ENCODE results near the gene TEX101. TPM values are rescaled to one million over a fixed set of nuclear protein-coding genes. Genes with fewer than 3 reads are reported as not detected.

The TEX101 gene
- total RNA-seq, 2 donors from 2014 or later, result 26.0 TPM; not detected in 1

DNA sequence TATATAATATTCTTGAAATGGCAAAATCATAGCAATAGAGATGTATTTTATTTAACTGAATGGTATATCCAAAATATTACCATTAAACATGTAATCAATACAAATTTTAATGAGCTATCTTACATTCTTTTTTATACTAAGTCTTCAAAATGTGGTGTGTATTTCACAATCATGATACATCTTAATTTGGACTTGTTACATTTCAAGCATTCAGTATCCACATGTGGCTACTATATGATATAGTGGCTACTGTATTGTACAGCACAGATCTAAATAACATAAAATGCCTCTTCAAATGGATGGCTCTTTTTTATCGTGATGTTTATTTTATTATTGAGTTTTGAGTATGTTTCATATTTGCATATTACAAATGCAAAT lies 8.0 kb downstream of the TEX101 start:
- Histone ChIP-seq H3K27me3 (replicated peaks; ENCODE audit: insufficient read depth) (no peaks in the 10 kb centered on the region), H3K27ac (no peak overlapping the region), H3K4me1 (replicated peaks) (no peaks in the 10 kb centered on the region), H3K36me3 (no peaks in the 10 kb centered on the region), H3K4me3 (no peak overlapping the region), H3K9me3 (no peaks in the 10 kb centered on the region)
- intact Hi-C loops (cut with DNase I), result no loop called here
- TF ChIP-seq POLR2AphosphoS5 (IDR thresholded peaks at IDR 0.05), result no peak
- TF ChIP-seq POLR2A (IDR thresholded peaks at IDR 0.05), result no peak
- TF ChIP-seq CTCF (IDR thresholded peaks at IDR 0.05), result no peak
- WGBS, result 90% methylated on average over 1 of the region's 1 CpG
- DNase-seq (ENCODE audit: low spot score), result no peak

DNA sequence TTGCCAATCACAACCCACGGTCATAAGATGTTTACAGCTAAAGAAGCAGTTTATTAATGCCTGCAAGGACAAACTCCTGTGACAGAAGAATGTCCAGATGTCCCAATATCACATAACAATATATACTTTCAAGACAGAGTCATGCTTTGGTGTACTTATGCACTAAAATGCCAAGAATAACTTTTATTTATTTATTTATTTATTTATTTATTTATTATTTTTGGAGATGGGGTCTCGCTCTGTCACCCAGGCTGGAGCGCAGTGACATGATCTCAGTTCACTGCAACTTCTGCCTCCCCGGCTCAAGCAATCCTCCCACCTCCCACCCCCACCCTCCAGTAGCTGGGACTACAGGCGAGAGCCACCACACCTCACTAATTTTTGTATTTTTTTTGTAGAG lies 9.1 kb downstream of the TEX101 start:
- intact Hi-C loops (cut with DNase I), result no loop called here
- 87% methylated on average over 5 of the region's 5 CpGs for WGBS
- no peaks in the 10 kb centered on the region for H3K27me3 ChIP-seq (replicated peaks; ENCODE audit: insufficient read depth)

DNA sequence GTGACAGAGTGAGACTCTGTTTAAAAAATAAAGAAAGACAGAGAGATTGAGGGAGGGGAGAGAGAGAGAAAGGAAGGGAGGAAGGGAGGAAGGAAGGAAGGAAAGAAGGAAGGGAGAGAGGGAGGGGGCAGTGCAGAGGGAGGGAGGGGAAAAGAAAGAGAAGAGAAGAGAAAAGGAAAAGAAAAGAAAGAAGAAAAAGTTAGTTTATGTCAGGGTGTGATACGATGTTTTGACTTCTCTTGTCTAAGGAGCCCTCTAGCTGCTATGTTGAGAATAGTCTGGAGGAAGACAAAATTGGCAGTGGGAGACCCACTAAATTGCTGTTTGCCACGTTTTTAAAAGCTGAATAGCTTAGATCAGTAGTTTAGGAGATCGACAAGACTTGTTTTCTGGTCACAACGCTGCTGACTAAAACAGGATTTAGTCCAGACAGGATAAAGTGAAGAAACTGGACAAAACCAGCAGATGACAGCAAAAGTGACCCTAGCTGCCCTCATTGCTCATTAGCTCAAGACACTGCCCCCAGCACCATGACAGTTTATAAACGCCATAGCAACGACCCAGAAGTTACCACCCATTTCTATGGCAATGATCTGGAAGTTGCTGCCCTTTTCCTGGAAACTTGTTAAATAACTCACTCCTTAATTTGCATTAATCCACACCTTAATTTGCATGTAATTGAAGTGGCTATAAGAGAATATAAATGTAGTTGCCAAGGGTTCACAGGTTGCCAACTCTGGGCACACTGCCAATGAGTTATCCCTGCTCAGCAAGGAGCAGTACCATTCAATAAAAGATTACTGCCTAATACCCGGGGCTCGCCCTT lies 11.1 kb downstream of the TEX101 start:
- Histone ChIP-seq H3K9me3 (no peaks in the 10 kb centered on the region), H3K27me3 (replicated peaks; ENCODE audit: insufficient read depth) (no peaks in the 10 kb centered on the region), H3K36me3 (no peaks in the 10 kb centered on the region), H3K4me1 (replicated peaks) (no peaks in the 10 kb centered on the region), H3K4me3 (no peak overlapping the region), H3K27ac (peak overlapping the region; percentile 36 to 56)
- intact Hi-C loops (cut with DNase I), result no loop called here
- TF ChIP-seq POLR2AphosphoS5 (IDR thresholded peaks at IDR 0.05) (no peak), CTCF (IDR thresholded peaks at IDR 0.05) (peak in 3 of 4 experiments; percentile 32 to 57 (median 43))
- WGBS, result 15% methylated on average over 8 of the region's 8 CpGs
- DNase-seq (ENCODE audit: low spot score), result peak; percentile 56

More for the DNA sequence above, 9.1 kb downstream of the TEX101 start:
- H3K4me1 ChIP-seq (replicated peaks), result no peaks in the 10 kb centered on the region
- H3K4me3 ChIP-seq, result no peak overlapping the region
- H3K27ac ChIP-seq, result no peak overlapping the region
- no peak for DNase-seq (ENCODE audit: low spot score)
- H3K36me3 ChIP-seq, result no peaks in the 10 kb centered on the region
- no peaks in the 10 kb centered on the region for H3K9me3 ChIP-seq
- TF ChIP-seq CTCF (IDR thresholded peaks at IDR 0.05) (no peak), POLR2A (IDR thresholded peaks at IDR 0.05) (no peak), POLR2AphosphoS5 (IDR thresholded peaks at IDR 0.05) (no peak)

DNA sequence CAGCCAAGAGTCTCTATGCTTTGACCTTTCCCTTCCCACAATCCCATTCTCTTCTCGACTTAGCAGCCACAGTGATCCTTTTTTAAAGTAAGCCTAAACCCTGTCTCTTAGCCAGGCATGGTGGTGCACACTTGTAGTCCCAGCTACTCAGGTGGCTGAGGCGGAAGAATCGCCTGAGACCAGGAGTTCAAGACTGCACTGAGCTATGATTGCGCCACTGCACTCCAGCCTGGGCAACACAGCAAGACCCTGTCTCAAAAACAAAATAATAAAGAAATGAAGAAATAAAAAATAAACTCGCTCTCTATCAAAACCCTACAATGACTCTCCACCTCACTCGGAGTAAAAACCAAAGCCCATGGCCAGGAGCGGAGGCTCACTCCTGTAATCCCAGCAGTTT lies 14.7 kb downstream of the TEX101 start:
- WGBS, result 95% methylated on average over 7 of the region's 7 CpGs
- Histone ChIP-seq H3K4me1 (replicated peaks) (no peaks in the 10 kb centered on the region), H3K27ac (peak overlapping the region in 1 of 2 donors; percentile 60), H3K27me3 (replicated peaks; ENCODE audit: insufficient read depth) (no peaks in the 10 kb centered on the region), H3K4me3 (no peak overlapping the region), H3K9me3 (no peaks in the 10 kb centered on the region), H3K36me3 (no peaks in the 10 kb centered on the region)
- no peak for DNase-seq (ENCODE audit: low spot score)
- intact Hi-C loops (cut with DNase I), result no loop called here
- TF ChIP-seq CTCF (IDR thresholded peaks at IDR 0.05), result no peak

DNA sequence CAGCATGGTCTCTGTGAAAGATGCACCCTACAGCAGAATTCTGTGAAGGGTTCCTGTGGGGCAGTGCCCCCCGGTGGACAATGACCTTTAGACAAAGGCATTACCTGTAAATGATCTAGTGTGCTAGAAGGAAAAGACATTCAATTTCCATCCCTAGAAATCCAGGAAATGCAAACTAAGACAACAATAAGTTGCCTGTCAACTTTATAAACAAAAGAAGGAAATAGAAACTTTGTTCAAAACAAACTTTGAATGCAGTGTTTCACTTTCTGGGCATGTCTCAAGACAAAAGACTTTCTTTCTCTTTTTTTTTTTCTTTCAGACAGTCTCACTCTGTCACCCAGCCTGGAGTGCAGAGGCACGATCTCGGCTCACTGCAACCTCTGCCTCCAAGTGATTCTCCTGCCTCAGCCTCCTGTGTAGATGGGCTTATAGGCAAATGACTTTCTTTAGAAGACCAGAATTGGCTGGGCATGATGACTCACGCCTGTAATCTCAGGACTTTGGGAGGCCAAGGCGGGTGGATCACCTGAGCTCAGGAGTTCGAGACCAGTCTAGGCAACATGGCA lies 15.5 kb downstream of the TEX101 start:
- H3K4me3 ChIP-seq, result no peak overlapping the region
- peak overlapping the region; percentile 34 to 40 for H3K27ac ChIP-seq
- no peak for TF ChIP-seq CTCF (IDR thresholded peaks at IDR 0.05)
- no peak for TF ChIP-seq POLR2A (IDR thresholded peaks at IDR 0.05)
- TF ChIP-seq POLR2AphosphoS5 (IDR thresholded peaks at IDR 0.05), result no peak
- H3K4me1 ChIP-seq (replicated peaks), result no peaks in the 10 kb centered on the region
- no peaks in the 10 kb centered on the region for H3K36me3 ChIP-seq
- intact Hi-C loops (cut with DNase I), result no loop called here
- no peak for DNase-seq (ENCODE audit: low spot score)
- H3K27me3 ChIP-seq (replicated peaks; ENCODE audit: insufficient read depth), result no peaks in the 10 kb centered on the region
- H3K9me3 ChIP-seq, result no peaks in the 10 kb centered on the region
- 64% methylated on average over 6 of the region's 6 CpGs for WGBS
